DMS 273 (cell line): Measurements from ENCODE around the gene ARMC6.
"Not testable (repeated sequence)": the region's sequence is repeated elsewhere in the genome, so short reads cannot be mapped to it uniquely, and the experiment has no call there.

ENCODE experiments used
- DNase-seq: peaks from one replicate; lab custom pipeline; 2025; ENCODE audit not compliant: unreplicated experiment; lab: John Stamatoyannopoulos, UW

Gene ARMC6

GRCh38 chr19:19106938-19107337 lies 73.5 kb downstream of the ARMC6 start:
- not testable (repeated sequence) for DNase-seq

- DNase-seq = no peak
Measured at GRCh38 chr19:19107654-19108053, 74.3 kb downstream of the ARMC6 start.
